ENCODE results near the gene BIRC6.
A peak's percentile ranks its signal among the peaks of the same experiment; 100 is the strongest.
"Not testable (repeated sequence)": the region's sequence is repeated elsewhere in the genome, so short reads cannot be mapped to it uniquely, and the experiment has no call there.

BIRC6 gene

DNA sequence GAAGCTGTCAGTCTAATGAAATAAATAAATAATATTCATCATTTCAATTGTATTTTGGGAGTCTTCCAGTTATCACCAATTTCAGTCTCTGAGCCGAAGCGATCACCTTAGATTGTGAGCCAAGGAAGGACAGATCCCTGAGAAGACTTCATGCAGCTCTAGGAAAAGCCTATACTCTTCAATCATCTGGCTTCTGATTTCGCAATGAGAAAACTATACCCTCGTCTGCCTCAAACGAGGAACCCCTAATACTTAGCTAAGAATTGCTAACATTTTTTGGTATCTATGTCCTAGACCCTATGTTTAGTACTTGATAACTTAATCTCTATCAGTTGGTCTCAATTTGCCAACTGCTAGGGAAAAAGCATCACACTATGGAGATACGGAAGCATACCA, 266.5 kb downstream of the BIRC6 start:
- DNase-seq = no peak

GRCh38 chr2:32624812-32625211, 268.0 kb downstream of the BIRC6 start:
- DNase-seq = no peak

DNA sequence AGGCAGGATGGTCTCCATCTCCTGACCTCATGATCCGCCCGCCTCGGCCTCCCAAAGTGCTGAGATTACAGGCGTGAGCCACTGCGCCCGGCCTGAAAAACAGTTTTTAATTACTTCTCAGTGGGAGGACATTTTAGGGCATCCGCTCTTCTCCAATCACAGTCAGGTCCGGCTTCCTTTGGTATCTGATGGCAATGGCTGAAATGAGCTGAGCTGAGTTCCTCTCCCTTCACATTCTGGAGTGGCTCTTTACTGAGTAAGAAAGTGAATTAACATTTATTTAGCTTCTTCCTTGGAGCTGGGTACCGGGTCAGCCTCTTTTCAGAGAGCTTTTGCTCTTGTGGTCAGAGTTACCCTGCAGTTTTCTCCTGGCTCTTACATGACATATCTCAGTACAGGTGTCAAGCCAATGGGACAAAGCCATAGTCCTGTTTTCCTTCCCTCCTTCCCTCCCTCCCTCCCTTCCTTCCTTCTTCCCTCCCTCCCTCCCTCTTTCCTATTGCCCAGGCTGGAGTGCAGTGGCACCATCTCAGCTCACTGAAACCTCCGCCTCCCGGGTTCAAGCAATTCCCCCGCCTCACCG, 269.9 kb downstream of the BIRC6 start:
- DNase-seq = no peak

DNA sequence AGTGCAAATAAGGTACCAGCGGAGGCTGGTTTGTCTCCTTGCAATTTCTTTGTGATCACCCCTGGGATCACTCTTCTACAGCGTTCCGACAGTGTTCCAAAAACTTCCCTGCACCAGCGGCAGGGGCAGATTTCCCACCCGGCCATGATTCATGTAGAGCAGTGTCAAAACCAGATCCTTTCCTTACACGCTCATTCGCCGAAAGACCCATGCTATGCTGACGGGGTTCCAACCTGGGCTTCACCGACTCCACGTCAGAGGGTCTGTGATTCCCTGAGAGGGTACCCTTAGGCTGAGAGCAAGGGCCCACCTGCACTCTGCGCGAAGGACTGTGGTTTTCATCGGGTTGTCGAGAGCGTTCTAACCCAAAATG, 270.6 kb downstream of the BIRC6 start:
- DNase-seq = peak; percentile 42

GRCh38 chr2:32627814-32628579, 271.2 kb downstream of the BIRC6 start, which contains the start of gene TTC27:
TTC27 (plus strand) TSS chr2:32628050; CDS start chr2:32628293, 243 bp downstream.
- DNase-seq = peak; percentile 97

DNA sequence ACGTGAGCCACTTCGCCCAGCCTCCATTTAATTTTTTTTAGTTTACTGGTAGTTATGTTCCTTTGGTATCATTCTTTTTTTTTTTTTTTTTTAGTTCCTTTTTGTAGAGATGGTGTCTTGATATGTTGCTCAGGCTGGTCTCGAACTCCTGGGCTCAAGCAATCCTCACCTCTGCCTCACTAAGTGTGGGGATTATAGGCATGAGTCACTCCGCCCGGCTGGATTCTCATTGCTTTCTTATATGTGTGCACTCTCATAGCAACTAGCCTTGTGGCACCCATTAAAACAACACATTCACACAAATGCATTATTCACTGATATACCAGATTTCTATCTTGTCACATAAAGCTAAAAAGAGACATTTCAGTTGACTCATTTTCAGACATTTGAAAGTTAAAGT, 275.3 kb downstream of the BIRC6 start:
- DNase-seq = peak; percentile 34

- DNase-seq = no peak
Observed at GRCh38 chr2:32633040-32633439, 276.2 kb downstream of the BIRC6 start.

DNA sequence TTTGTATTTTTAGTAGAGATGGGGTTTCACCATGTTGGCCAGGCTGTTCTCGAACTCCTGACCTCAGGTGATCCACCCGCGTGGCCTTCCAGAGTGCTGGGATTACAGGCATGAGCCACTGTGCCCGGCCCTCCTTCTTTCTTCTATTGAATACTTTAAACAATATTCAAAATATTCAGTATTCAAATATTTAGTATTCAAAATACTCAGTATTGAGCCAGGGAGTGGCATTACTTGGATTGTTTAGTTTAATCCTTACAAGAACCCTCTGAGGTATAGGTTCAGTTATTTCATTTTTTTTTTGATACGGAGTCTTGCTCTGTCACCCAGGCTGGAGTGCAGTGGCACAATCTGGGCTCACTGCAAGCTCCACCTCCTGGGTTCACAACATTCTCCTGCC, 281.7 kb downstream of the BIRC6 start:
- DNase-seq = not testable (repeated sequence)

- DNase-seq = no peak
Observed at GRCh38 chr2:32641180-32641579, 284.4 kb downstream of the BIRC6 start.

DNA sequence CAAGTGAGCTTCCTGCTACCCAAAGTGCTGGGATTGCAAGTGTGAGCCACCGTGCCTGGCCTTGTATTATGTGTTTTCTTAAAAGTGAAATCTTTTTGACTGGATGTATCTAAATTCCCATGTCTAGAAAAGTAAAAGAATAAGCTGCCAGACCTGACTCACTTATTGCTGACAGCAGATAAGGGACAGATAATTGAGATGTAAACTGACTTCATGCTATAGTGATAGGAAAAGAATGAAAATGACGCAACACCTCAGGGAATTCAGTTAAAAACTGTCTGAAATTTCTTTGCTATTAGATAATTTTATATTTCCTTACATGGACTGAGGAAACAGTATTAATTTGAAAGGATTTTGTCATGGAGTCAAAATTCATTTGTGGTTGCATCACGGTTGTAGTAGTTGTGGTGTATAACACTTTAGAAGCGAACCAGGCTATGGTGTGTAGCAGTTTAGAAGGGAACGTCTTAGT, 290.4 kb downstream of the BIRC6 start:
- DNase-seq = no peak

GRCh38 chr2:32652555-32653209, 295.9 kb downstream of the BIRC6 start:
- DNase-seq = no peak

DNA sequence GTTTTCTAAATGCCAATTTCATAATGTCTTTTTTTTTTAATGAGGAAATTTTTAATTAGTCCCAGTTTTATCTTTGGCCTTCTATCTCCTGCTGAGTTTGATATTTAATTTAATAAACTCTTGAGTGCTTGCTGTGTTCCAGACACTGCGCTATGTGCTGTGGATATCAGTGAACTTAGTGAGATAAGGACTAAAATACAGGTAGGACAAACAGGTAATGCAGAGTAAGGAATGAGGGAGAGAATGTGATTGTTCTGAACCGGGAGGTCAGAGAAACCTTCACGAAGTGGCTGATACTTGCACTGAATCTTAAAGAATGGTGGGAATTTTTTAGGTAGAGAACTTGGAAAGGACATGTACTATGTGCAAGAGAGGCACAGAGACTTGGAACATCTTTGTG, 299.2 kb downstream of the BIRC6 start:
- DNase-seq = no peak

DNA sequence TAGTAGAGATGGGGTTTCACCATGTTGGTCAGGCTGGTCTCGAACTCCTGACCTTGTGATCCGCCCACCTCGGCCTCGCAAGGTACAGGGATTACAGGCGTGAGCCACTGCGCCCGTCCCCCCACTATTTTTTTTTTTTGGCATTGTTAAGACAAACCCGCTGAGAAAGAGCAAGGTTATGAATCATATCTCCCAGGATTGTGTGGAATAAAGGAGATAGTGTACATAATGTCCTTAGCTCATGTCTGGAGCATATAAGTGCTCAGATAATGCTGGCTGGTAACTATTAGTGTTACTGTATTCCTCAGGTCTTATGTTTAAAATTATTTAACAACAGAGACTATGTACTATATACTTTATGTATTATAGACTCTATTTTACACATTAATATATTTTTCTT, 307.0 kb downstream of the BIRC6 start:
- DNase-seq = no peak

GRCh38 chr2:32666704-32667103, 309.9 kb downstream of the BIRC6 start:
- DNase-seq = no peak

DNA sequence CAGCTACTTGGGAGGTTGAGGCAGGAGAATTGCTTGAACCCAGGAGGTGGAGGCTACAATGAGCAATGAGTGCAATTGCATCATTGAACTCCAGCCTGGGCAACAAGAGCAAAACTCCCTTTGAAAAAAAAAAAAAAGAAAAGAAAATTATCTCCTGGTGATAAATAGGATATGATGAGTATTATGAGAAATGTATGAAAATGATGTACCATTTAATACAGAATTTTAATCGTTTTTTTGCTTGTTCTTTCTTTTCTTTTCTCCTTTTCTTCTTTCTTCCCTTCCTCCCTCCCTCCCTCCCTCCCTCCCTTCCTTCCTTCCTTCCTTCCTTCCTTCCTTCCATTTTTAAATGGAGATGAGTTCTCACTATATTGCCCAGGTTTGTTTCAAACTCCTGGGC, 311.4 kb downstream of the BIRC6 start:
- no peak for DNase-seq

All from activated CD4-positive, alpha-beta T cell treated with anti-CD3 and anti-CD28 coated beads, Interleukin-10, Interleukin-2, amounts not matched to agents 100 ng/mL and 50 ng/mL, durations not matched to agents 16 hours and 8 hours (primary cell).